SJSA1 (cell line): ENCODE data around the gene UROC1. TPM values are rescaled to one million over a fixed set of nuclear protein-coding genes. Genes with fewer than 3 reads are reported as not detected.

Source experiments
- DNase-seq, 2 experiments: peaks; one replicate each; pipeline ENCODE4 v3.0.0-alpha.2; 2015 to 2020; ENCODE audit warnings: low spot score in 2 of 2, low read depth in 1 of 2
- H3K27ac ChIP-seq: fragments of 250-450 bp; sonication (Bioruptor Pico); 2 replicates; pipeline ENCODE4 v1.5.1; 2020; ENCODE audit warnings: mild to moderate bottlenecking, moderate library complexity
- H3K27me3 ChIP-seq: fragments of 250-450 bp; sonication (Bioruptor Pico); replicated peaks from 2 replicates; pipeline ENCODE4 v1.5.1; 2020; ENCODE audit warnings: mild to moderate bottlenecking, moderate library complexity
- H3K36me3 ChIP-seq: fragments of 250-450 bp; sonication (Bioruptor Pico); 2 replicates; pipeline ENCODE4 v1.5.1; 2020; ENCODE audit warnings: mild to moderate bottlenecking
- H3K4me1 ChIP-seq: fragments of 250-450 bp; sonication (Bioruptor Pico); replicated peaks from 2 replicates; pipeline ENCODE4 v1.6.1; 2021; ENCODE audit warnings: mild to moderate bottlenecking
- H3K4me3 ChIP-seq: fragments of 250-450 bp; sonication (Bioruptor Pico); 2 replicates; pipeline ENCODE4 v1.5.1; 2020; ENCODE audit warnings: mild to moderate bottlenecking
- H3K9me3 ChIP-seq: fragments of 250-450 bp; sonication (Bioruptor Pico); replicated peaks from 2 replicates; pipeline ENCODE4 v1.5.1; 2020; ENCODE audit warnings: mild to moderate bottlenecking
- total RNA-seq: library from RNA; depleted of rRNA; stranded (reverse); fragments of >200 nt; shearing (Covaris generic); gene quantifications from 2 replicates; pipeline ENCODE4 v1.2.3, GENCODE V29; 2014

UROC1 gene
- total RNA-seq, 1 experiment from 2014 or later, result not detected

GRCh38 chr3:126464093-126464492 lies 53.5 kb downstream of the UROC1 start:
- peaks cover 83% of the 10 kb centered on the region for H3K36me3 ChIP-seq
- H3K4me1 ChIP-seq, result no peaks in the 10 kb centered on the region
- H3K4me3 ChIP-seq, result no peak overlapping the region
- no peak overlapping the region for H3K27ac ChIP-seq
- no peak for DNase-seq
- no peaks in the 10 kb centered on the region for H3K9me3 ChIP-seq
- no peaks in the 10 kb centered on the region for H3K27me3 ChIP-seq

GRCh38 chr3:126463521-126463920 lies 54.1 kb downstream of the UROC1 start:
- no peaks in the 10 kb centered on the region for H3K4me1 ChIP-seq
- no peak overlapping the region for H3K27ac ChIP-seq
- peaks cover 83% of the 10 kb centered on the region for H3K36me3 ChIP-seq
- H3K4me3 ChIP-seq, result no peak overlapping the region
- DNase-seq, result no peak
- no peaks in the 10 kb centered on the region for H3K27me3 ChIP-seq
- no peaks in the 10 kb centered on the region for H3K9me3 ChIP-seq

- Histone ChIP-seq H3K4me1 (no peaks in the 10 kb centered on the region), H3K27ac (no peak overlapping the region), H3K27me3 (no peaks in the 10 kb centered on the region), H3K4me3 (no peak overlapping the region), H3K9me3 (no peaks in the 10 kb centered on the region), H3K36me3 (peaks cover 81% of the 10 kb centered on the region)
- no peak for DNase-seq
Measured at GRCh38 chr3:126461450-126462070, 56.0 kb downstream of the UROC1 start.

GRCh38 chr3:126460381-126460780 lies 57.2 kb downstream of the UROC1 start:
- no peak for DNase-seq
- no peak overlapping the region for H3K4me3 ChIP-seq
- H3K27me3 ChIP-seq, result no peaks in the 10 kb centered on the region
- no peaks in the 10 kb centered on the region for H3K4me1 ChIP-seq
- no peak overlapping the region for H3K27ac ChIP-seq
- no peaks in the 10 kb centered on the region for H3K9me3 ChIP-seq
- peaks cover 76% of the 10 kb centered on the region for H3K36me3 ChIP-seq

GRCh38 chr3:126459763-126460127 lies 57.8 kb downstream of the UROC1 start:
- H3K4me3 ChIP-seq, result no peak overlapping the region
- no peaks in the 10 kb centered on the region for H3K9me3 ChIP-seq
- H3K4me1 ChIP-seq, result no peaks in the 10 kb centered on the region
- H3K27ac ChIP-seq, result no peak overlapping the region
- no peaks in the 10 kb centered on the region for H3K27me3 ChIP-seq
- peaks cover 76% of the 10 kb centered on the region for H3K36me3 ChIP-seq
- DNase-seq, result no peak

- H3K9me3 ChIP-seq, result no peaks in the 10 kb centered on the region
- H3K27ac ChIP-seq, result no peak overlapping the region
- H3K27me3 ChIP-seq, result no peaks in the 10 kb centered on the region
- DNase-seq, result no peak
- no peak overlapping the region for H3K4me3 ChIP-seq
- H3K4me1 ChIP-seq, result no peaks in the 10 kb centered on the region
- peaks cover 76% of the 10 kb centered on the region for H3K36me3 ChIP-seq
Measured at GRCh38 chr3:126459111-126459762, 58.3 kb downstream of the UROC1 start.

- no peaks in the 10 kb centered on the region for H3K4me1 ChIP-seq
- no peak for DNase-seq
- no peak overlapping the region for H3K27ac ChIP-seq
- H3K9me3 ChIP-seq, result no peaks in the 10 kb centered on the region
- H3K36me3 ChIP-seq, result peaks cover 70% of the 10 kb centered on the region
- no peaks in the 10 kb centered on the region for H3K27me3 ChIP-seq
- no peak overlapping the region for H3K4me3 ChIP-seq
Measured at GRCh38 chr3:126456766-126457388, 60.7 kb downstream of the UROC1 start.

- no peak for DNase-seq
- Histone ChIP-seq H3K4me1 (no peaks in the 10 kb centered on the region), H3K27me3 (no peaks in the 10 kb centered on the region), H3K27ac (no peak overlapping the region), H3K36me3 (peaks cover 70% of the 10 kb centered on the region), H3K4me3 (no peak overlapping the region), H3K9me3 (no peaks in the 10 kb centered on the region)
Measured at GRCh38 chr3:126456211-126456610, 61.4 kb downstream of the UROC1 start.

- DNase-seq, result no peak
- Histone ChIP-seq H3K4me1 (no peaks in the 10 kb centered on the region), H3K9me3 (no peaks in the 10 kb centered on the region), H3K36me3 (peaks cover 66% of the 10 kb centered on the region), H3K27me3 (no peaks in the 10 kb centered on the region), H3K4me3 (no peak overlapping the region), H3K27ac (no peak overlapping the region)
Measured at GRCh38 chr3:126454437-126455198, 63.0 kb downstream of the UROC1 start.

- H3K27me3 ChIP-seq, result no peaks in the 10 kb centered on the region
- no peak overlapping the region for H3K4me3 ChIP-seq
- no peak for DNase-seq
- H3K4me1 ChIP-seq, result no peaks in the 10 kb centered on the region
- H3K9me3 ChIP-seq, result no peaks in the 10 kb centered on the region
- peaks cover 62% of the 10 kb centered on the region for H3K36me3 ChIP-seq
- no peak overlapping the region for H3K27ac ChIP-seq
Measured at GRCh38 chr3:126454025-126454424, 63.5 kb downstream of the UROC1 start.

- DNase-seq, result no peak
- Histone ChIP-seq H3K27me3 (no peaks in the 10 kb centered on the region), H3K4me3 (no peak overlapping the region), H3K4me1 (no peaks in the 10 kb centered on the region), H3K36me3 (peaks cover 56% of the 10 kb centered on the region), H3K9me3 (no peaks in the 10 kb centered on the region), H3K27ac (no peak overlapping the region)
Measured at GRCh38 chr3:126452213-126452612, 65.4 kb downstream of the UROC1 start.

- Histone ChIP-seq H3K4me3 (no peak overlapping the region), H3K9me3 (no peaks in the 10 kb centered on the region), H3K36me3 (peaks cover 49% of the 10 kb centered on the region), H3K4me1 (no peaks in the 10 kb centered on the region), H3K27me3 (no peaks in the 10 kb centered on the region), H3K27ac (no peak overlapping the region)
- DNase-seq, result no peak
Measured at GRCh38 chr3:126451511-126451910, 66.1 kb downstream of the UROC1 start.

GRCh38 chr3:126450744-126451143 lies 66.8 kb downstream of the UROC1 start:
- Histone ChIP-seq H3K36me3 (peaks cover 44% of the 10 kb centered on the region), H3K4me3 (no peak overlapping the region), H3K27me3 (no peaks in the 10 kb centered on the region), H3K27ac (no peak overlapping the region), H3K9me3 (no peaks in the 10 kb centered on the region), H3K4me1 (no peaks in the 10 kb centered on the region)
- DNase-seq, result no peak

- no peaks in the 10 kb centered on the region for H3K4me1 ChIP-seq
- H3K4me3 ChIP-seq, result no peak overlapping the region
- H3K27me3 ChIP-seq, result no peaks in the 10 kb centered on the region
- DNase-seq, result no peak
- no peaks in the 10 kb centered on the region for H3K9me3 ChIP-seq
- peaks cover 41% of the 10 kb centered on the region for H3K36me3 ChIP-seq
- no peak overlapping the region for H3K27ac ChIP-seq
Measured at GRCh38 chr3:126450219-126450618, 67.4 kb downstream of the UROC1 start.
